Stimulated activated CD4-positive, alpha-beta T cell treated with anti-CD3 and anti-CD28 coated beads, Interleukin-12 subunit alpha, Interleukin-12 subunit beta, amount 100 ng/mL, for 24 hours (primary cell): ENCODE data around the gene GRIN1.

ENCODE experiments used
- DNase-seq, 2 experiments: peaks; one replicate each; pipeline ENCODE4 v3.0.0-alpha.2; 2020; ENCODE audit warnings: low read depth in 2 of 2

The GRIN1 gene

DNA sequence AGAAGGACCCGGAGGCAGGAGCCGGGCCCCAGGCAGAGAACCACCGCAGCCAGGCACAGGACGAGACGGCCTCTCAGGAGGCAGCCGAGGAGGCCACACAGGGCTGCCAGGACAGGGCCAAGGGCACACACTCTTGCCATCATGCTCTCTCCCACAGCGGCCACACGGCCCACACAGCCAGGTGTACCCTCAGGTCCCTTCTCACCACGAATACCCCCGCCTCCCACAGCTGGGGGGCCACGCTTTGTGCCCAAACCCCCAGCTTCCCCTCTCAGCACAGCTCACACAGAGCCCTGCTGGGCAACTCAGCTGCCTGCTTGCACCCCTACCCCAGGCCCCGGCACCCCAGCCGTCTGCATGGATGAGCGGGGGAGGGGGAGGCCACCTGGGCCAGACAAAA is 54.8 kb downstream of the GRIN1 start:
- DNase-seq = no peak

- no peak for DNase-seq
Observed at GRCh38 chr9:137194388-137194787, 55.4 kb downstream of the GRIN1 start.

DNA sequence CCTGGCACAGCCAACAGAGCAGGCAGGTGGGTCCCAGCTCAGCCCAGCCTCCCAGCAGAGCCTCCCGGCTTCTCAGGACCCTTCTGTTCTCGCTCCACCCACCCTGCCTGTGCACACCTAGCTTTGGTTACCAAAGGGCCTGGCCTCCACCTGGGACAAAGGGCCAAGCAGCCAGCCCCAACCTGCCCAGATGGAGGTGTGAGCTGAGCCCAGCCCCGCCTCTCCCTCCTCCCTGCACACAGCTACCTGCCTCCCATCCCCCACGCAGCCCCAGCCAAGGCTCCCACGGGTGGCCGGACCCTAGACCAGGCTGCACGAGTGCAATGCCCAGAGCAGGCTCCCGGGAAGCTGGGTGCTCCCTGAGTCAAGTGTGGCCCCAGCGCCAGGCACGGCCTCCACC is 56.0 kb downstream of the GRIN1 start:
- no peak for DNase-seq

DNA sequence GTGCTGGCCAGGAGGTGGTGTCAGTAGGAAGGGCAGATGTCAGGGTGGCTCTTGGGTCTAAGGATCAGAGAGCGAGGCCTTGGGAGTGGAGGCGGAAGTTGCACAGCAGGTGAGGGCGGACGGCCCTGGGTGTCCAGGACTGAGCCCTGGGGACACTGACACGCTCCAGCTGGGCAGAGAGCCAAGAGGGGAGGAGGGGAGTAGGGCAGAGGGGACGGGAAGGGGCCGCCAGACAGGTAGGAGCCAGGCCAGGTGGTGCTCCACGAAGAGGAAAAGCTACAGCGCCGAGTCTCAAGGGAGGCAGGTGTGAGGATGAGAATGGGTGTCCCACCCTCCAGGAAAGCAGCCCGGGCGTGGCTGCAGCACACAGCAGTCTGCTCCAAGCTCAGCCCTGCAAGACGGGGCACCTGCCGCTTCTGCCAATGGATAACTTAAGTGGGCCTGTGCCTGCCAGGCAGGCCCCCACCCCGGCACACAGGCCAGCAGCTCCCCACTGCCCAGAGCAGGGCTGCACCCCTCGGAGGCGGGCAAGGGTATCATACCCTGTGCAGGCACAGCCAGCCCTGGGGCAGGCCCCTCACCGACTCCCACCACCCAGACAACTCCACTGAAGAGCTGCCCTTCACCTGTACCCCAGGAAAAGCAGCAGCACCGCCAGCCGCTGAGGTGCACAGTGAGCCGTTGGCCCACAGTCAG is 56.7 kb downstream of the GRIN1 start:
- no peak for DNase-seq

DNA sequence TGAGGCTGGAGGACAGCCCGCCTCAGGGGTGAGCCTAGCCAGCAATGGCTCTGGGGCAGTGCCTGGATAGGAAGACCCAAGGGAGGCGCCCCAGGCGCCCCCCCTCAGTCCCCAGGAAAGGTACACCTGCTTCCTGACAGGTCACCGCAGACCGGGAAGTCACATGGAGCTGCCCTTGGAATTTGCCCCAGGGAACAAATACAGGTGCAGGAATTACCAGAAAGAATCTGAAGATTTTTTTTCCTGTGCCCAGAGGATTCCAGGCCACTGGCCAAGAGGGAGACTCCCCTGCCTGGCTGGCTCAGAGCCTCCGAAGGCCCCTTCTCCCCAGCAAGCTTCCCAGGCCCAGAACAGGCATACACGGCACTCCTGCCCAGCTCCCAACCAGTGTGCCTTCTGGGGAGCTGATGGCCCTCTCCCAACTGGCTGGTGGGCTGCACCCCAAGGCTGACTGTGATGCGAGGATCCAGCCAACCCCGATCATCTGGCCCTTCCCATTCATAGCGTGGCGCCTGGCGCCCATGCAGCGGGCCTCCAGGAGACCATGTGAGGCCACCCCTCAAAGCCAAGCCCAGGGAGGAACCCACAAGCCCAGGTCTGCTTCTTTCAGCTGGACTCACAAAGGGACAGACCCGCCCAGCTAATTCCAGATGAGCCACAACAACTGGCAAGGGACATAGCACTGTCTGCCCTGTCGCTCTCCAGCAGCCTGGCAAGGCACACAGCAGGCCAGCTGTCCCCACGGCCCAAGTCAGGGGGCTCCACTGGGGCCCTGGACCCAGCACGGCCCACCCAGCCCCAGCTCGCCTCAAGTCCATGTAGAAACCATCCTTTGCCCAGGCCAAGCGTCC is 59.3 kb downstream of the GRIN1 start:
- no peak for DNase-seq

DNA sequence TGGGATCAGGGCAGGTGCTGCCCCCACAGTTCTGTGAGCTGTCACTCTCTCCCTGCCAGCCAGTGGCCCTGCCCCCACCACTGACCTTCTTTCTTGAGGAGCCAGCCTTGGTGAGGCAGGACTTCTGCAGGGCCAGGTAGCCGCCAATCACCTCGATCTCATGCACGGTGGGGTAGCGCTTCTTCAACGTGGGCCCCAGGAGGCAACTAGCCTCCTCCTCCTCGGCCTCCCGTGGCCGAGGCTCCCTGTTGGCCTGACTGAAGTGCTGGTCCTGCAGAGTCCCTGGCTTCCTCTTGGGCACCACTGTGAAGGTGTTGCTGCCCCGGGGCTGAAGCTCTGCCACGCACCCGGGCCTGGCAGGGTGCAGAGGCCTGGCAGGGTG is 59.9 kb downstream of the GRIN1 start:
- DNase-seq = no peak

DNA sequence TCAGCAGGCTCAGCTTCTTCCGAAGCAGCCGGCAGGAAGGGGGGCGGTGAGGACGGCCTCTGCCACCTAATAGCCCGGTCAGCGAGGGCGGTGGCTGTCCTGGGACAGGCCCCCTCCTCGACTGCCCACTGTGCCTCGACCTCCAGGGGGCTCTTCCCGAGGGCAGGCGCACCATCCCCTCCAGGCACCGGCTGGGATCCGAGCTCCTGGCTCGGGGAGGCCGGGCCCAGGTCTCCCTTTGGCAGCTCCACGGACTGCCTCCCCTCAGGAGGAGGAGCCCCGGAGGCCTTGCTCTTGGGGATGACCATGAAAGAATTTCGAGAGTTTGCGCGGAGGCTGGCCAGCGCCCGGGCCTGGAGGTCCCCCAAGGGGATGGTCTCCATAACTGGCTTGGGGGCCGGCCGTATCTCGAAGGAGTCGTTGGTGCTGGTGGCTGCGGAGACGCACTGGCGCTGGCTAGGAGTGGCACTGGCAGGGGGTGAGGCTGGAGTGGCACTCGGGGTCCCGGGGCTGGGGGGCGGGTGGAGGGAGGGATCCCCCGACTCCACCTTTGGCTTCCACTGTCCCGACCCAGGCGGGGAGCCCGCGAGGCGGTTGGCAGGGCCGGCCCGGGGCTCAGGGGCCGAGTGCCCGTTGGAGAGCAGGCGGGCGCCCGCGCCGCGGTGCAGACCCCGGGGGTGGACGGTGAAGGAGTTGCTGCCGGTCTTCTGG is 60.6 kb downstream of the GRIN1 start:
- no peak for DNase-seq

- DNase-seq = peak; percentile 97 to 99
Observed at GRCh38 chr9:137200311-137201204, 61.6 kb downstream of the GRIN1 start, which contains the start of gene TPRN. Gene TPRN, minus strand, starts transcription at chr9:137200741. Its CDS starts 30 bp downstream, at chr9:137200711.

DNA sequence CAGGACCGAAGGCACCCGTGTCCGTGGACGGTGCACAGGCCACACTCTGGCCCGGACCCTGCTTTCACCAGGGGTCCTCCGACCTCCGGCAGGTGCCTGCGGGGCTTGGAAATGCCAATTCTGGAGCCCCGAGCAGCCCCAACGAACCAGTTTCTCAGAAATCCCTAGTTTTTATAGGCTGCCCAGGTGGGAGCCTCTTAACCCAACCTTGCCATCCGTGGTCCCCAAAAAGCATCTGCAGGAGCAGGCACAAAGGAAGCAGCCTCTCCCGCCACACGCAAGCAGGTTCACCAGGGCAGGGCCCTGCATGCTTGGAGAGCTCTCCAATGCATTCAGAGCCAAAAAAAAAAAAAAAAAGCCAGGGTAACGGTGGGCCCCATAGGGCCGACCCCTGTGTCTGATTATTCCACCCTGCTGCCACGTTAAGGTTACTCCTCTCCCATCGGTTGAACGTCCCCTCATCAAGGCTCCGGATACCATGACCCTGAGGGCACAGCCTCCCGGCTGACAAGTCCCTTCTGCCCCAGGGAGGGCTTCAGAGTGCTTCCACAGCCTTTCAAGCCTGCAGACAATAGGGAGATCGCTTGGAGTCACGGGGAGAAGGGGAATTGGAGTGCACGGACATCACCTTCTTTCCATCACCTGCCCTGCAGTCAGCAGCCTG is 62.4 kb downstream of the GRIN1 start:
- DNase-seq = no peak

DNA sequence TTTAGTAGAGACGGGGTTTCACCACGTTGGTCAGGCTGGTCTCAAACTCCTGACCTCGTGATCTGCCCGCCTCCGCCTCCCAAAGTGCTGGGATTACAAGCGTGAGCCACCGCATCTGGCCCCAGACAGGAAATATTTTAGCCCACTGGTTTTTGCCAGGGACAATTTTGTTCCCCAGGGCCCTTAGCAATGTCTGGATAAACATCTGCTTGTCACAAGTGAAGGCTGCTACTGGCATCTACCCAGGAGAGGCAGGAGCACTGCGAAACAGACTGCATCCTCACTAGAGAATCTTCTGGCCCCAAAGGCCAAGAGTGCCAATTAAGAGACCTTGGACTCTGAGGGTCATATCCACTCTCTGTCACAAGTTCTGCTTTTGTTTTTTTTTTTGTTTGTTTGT is 64.0 kb downstream of the GRIN1 start:
- no peak for DNase-seq

GRCh38 chr9:137204731-137205125 is 65.8 kb downstream of the GRIN1 start:
- no peak for DNase-seq

DNA sequence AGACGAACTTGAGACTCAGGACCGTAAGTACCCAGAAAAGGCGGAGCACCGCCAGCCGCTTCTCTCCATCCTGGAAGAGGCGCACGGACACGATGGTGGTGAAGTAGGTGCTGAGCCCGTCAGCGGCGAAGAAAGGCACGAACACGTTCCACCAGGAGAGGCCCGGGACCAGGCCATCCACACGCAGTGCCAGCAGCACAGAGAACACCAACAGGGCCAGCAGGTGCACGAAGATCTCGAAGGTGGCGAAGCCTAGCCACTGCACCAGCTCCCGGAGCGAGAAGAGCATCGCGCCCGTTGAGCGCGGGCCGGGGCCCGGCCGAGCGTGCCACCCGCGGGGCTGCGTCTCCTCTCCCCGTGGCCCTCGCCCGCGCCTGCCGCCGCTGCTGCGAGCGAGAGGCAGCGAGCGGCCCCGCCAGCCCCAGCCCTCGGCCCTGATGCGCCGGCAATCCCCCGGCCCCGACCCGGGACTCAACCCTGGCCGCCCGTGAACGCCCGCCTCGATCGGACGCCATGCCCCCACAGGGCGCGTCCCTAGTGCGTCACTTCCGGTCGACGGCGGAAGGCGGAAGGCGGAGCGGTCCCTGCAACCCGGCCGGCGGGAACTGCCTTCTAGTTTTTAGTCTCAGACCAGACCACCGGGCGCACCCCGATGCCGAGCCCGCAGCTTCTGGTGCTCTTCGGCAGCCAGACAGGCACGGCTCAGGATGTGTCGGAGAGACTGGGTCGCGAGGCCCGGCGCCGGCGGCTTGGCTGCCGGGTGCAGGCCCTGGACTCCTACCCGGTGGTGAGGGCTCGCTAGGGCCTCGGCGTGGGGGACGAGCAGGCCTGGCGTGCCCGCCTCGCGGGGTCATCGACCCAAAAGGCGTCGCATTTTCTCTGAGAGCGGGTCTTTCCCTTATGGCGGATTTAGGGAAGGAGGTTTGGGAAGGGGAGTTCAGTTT is 66.4 kb downstream of the GRIN1 start, which contains the start of the genes NDOR1 and TMEM203:
NDOR1 (plus strand) TSS at position 575 of the 944 bp plus-strand sequence; CDS start at position 653, 78 bp downstream.
TMEM203 (minus strand) TSS at position 523 of the 944 bp plus-strand sequence; CDS start at position 289, 234 bp downstream.
- DNase-seq = peak; percentile 90 to 94

DNA sequence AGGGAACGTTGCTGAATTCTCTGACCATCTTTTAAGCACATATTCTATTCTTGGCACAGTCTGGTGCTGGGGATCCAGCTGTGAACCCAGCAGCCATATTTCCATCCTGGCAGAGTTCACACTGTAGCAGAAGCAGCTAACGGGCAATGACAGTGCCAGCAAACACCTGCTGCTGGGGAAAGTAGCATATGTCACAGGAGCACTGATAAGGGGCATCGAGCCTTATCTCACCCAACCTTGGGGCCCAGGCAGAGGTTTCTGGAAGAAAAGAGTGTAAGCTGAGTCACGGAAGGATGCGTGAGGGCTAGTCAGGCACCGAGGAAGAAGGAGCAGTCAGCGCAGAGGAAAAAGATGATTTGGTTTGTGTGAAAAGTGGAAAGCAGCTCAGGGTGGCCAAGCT is 67.6 kb downstream of the GRIN1 start:
- DNase-seq = no peak

DNA sequence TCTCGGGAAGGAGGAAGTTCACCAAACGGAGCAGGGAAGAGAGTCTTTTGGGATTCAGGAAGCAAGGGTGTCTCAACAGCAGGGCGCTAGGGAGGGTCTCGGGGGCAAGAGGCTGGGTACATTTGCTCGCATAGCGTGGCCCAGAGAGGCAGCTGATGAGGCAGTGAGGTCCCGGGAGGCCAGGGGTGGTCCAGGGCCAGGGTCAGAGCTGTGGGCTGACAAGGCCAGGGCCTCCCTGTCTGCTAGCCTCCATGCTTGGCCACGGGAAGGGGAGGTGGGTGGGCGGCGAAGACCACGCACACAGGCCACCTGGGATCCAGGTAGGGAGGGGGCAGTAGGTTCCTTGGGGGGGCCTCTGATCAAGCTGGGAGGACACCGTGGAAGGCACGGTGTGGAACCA is 72.6 kb downstream of the GRIN1 start:
- no peak for DNase-seq

DNA sequence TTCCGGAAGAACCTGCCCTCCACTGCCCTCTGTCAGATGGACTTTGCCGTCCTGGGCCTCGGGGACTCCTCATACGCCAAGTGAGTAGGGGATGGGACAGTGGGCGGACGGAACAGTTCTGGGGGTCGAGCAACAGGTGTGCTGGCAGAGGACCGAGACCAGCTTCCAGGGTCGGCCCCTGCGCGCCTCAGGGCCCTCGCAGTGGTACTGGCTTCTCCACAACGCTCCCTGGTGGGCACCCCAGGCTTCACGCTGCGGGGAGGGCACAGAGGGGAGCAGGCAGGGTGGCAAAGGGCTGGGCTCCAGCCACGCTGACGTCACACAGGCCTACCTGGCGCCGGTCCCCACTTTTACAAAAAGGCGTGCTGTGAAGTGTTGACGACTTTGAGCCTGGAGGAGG is 73.6 kb downstream of the GRIN1 start:
- DNase-seq = no peak

GRCh38 chr9:137213160-137214060 is 74.5 kb downstream of the GRIN1 start:
- no peak for DNase-seq

- no peak for DNase-seq
Observed at GRCh38 chr9:137214620-137215019, 75.7 kb downstream of the GRIN1 start.

- DNase-seq = no peak
Observed at GRCh38 chr9:137215196-137215986, 76.4 kb downstream of the GRIN1 start.
